ENCODE measurements around the gene ZNF282.

DNA sequence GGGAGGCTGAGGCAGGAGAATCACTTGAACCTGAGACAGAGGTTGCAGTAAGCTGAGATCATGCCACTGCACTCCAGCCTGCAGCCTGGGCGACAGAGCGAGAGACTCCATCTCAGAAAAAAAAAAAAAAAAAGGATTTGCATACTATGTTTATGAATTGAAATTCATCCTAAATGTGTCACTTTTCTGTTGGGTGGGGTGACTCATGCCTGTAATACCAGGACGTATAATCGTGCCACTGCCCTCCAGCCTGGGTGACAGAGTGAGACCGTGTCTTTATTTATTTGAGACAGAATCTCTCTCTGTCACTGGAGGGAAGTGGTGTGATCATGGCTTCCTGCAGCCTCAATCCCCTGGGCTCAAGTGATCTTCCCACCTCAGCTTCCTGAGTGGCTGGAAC is 49.9 kb downstream of the ZNF282 start:
- TF ChIP-seq, protein P1, sequence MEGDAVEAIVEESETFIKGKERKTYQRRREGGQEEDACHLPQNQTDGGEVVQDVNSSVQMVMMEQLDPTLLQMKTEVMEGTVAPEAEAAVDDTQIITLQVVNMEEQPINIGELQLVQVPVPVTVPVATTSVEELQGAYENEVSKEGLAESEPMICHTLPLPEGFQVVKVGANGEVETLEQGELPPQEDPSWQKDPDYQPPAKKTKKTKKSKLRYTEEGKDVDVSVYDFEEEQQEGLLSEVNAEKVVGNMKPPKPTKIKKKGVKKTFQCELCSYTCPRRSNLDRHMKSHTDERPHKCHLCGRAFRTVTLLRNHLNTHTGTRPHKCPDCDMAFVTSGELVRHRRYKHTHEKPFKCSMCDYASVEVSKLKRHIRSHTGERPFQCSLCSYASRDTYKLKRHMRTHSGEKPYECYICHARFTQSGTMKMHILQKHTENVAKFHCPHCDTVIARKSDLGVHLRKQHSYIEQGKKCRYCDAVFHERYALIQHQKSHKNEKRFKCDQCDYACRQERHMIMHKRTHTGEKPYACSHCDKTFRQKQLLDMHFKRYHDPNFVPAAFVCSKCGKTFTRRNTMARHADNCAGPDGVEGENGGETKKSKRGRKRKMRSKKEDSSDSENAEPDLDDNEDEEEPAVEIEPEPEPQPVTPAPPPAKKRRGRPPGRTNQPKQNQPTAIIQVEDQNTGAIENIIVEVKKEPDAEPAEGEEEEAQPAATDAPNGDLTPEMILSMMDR (IDR thresholded peaks at IDR 0.05; ENCODE audit: borderline replicate concordance, extremely low read depth, low read length, poor library complexity, severe bottlenecking), result no peak
- no peak for TF ChIP-seq EZH2 (IDR thresholded peaks at IDR 0.05; ENCODE audit: borderline replicate concordance, low read depth, low read length, severe bottlenecking)

Data from DND-41 (cell line).